Pancreas (tissue), 10 donors: ENCODE results near the gene CYRIA. TPM values are rescaled to one million over a fixed set of nuclear protein-coding genes. Genes with fewer than 3 reads are reported as not detected.
A peak's percentile ranks its signal among the peaks of the same experiment; 100 is the strongest.

Source experiments
- ATAC-seq, 4 donors: fragments of 200-7000 bp; cut with Tn5 transposase; one replicate each; pipeline versions ENCODE4 v1.8.0 to v1.9.1; 2020; ENCODE audit warnings: mild to moderate bottlenecking in 4 of 4, moderate library complexity in 4 of 4
- DNase-seq, 6 donors: peaks; one replicate each; pipeline ENCODE4 v3.0.0-alpha.2; 2020
- FAIRE-seq: peaks from 2 replicates; lab custom pipeline; 2012; peaks lifted over from hg19 to GRCh38; lab: Jason Lieb, UNC
- H3K27ac ChIP-seq, 4 donors: fragments of 200-600 bp; sonication (generic); 1 replicate in 3 of 4; 2 replicates in 1 of 4; pipeline versions ENCODE4 v1.5.0 to v1.8.0; 2020
- H3K27me3 ChIP-seq, 4 donors: fragments of 200-600 bp; one replicate each; pipeline ENCODE4 v1.8.0; 2021
- H3K36me3 ChIP-seq, 3 donors: fragments of 200-600 bp; sonication (generic) in 1 of 3; one replicate each; pipeline versions ENCODE4 v1.5.0 to v1.8.0; 2020 to 2021
- H3K4me1 ChIP-seq, 3 donors: fragments of 200-600 bp; one replicate each; pipeline ENCODE4 v1.8.0; 2021
- H3K4me3 ChIP-seq, 4 donors: fragments of 200-600 bp; sonication (generic) in 2 of 4; one replicate each; pipeline versions ENCODE4 v1.5.0 to v1.8.0; 2020 to 2021
- H3K9me3 ChIP-seq, 4 donors: fragments of 200-600 bp; one replicate each; pipeline ENCODE4 v1.8.0; 2021
- CTCF ChIP-seq, 4 donors: fragments of 200-600 bp; sonication (generic) in 3 of 4; IDR thresholded peaks; one replicate each; pipeline versions ENCODE4 v1.5.0 to v1.8.0; 2021; ENCODE audit warnings: antibody characterized with exemption in 4 of 4
- WGBS, 2 donors: extraction: QIAGEN DNeasy Blood & Tissue Kit; methylation state at CpG; one replicate each; pipeline ENCODE4 v1.1.7; 2013; 5-methylcytosine and 5-hydroxymethylcytosine counted together
- intact Hi-C, 3 donors: fragments of 100-400 bp; cut with DNase I; formaldehyde crosslinking; loops; one replicate each; pipeline versions ENCODE4 v1.11.1 to v1.14.2; 2022
- polyA plus RNA-seq, 2 donors: library from polyadenylated mRNA; stranded (reverse); fragments of 200-250 nt; gene quantifications; one replicate each; pipeline ENCODE4 v1.2.3, GENCODE V29; 2013
- total RNA-seq, 6 donors: library from RNA; stranded (reverse); fragmentation: NEBNext Ultra II Directional in 4 of 6; extraction: Animal tissue kit (Norgen Biotek cat#: 25700) in 4 of 6; gene quantifications; one replicate each; pipeline versions ENCODE4 v1.2.1 to v1.2.4, GENCODE V29; 2021 to 2023
- donor health status: healthy with polysubstance abuse.
- donor health status: DM: no; HTN: no; CAD: no; lungs with moderate emphysema.
- donor health status: DM: no; HTN: no; CAD: no.
- donor health status: control.
- donor health status: control.
- donor health status: Bipolar disorder and iron deficiency.
- donor health status: DM: yes; HTN: yes; CAD: no.
- donor health status: DM: no; HTN: no; CAD: no.
- donor health status: DM: no; HTN: no; CAD: no.
- donor health status: DM: yes; HTN: yes; CAD: no.

The CYRIA gene
- total and polyA plus RNA-seq, 8 donors: 0.65 to 7.6 (median 1.7) TPM

GRCh38 chr2:16675781-16676180, 10.1 kb upstream of the CYRIA start:
- DNase-seq (no peak), ATAC-seq (no peak), FAIRE-seq (no peak)
- no peak overlapping the region for H3K27ac ChIP-seq
- H3K4me3 ChIP-seq: no peak overlapping the region
- 44 to 55% methylated on average over 3 of the region's 3 CpGs for WGBS, 2 donors
- no peaks in the 10 kb centered on the region for H3K4me1 ChIP-seq
- intact Hi-C loops: no loop called here
- H3K9me3 ChIP-seq: no peaks in the 10 kb centered on the region
- no peaks in the 10 kb centered on the region for H3K36me3 ChIP-seq
- no peak for TF ChIP-seq CTCF (IDR thresholded peaks at IDR 0.05)
- peaks cover 0 to 3% (median 0%) of the 10 kb centered on the region in 4 donors for H3K27me3 ChIP-seq

GRCh38 chr2:16674154-16674553, 8.5 kb upstream of the CYRIA start:
- no peaks in the 10 kb centered on the region for H3K9me3 ChIP-seq
- FAIRE-seq: no peak
- no peak overlapping the region for H3K27ac ChIP-seq
- WGBS, 2 donors: 78 to 85% methylated on average over 1 of the region's 1 CpG
- no peak for ATAC-seq
- no peak overlapping the region for H3K4me3 ChIP-seq
- no peak for TF ChIP-seq CTCF (IDR thresholded peaks at IDR 0.05)
- H3K27me3 ChIP-seq: peaks cover 0 to 3% (median 0%) of the 10 kb centered on the region in 4 donors
- no peaks in the 10 kb centered on the region for H3K36me3 ChIP-seq
- intact Hi-C loops: no loop called here
- H3K4me1 ChIP-seq: no peaks in the 10 kb centered on the region
- DNase-seq: no peak

GRCh38 chr2:16671760-16672159, 6.1 kb upstream of the CYRIA start:
- intact Hi-C loops: no loop called here
- Histone ChIP-seq H3K9me3 (no peaks in the 10 kb centered on the region), H3K4me1 (no peaks in the 10 kb centered on the region), H3K4me3 (no peak overlapping the region), H3K27me3 (peaks cover 0 to 3% (median 0%) of the 10 kb centered on the region in 4 donors), H3K36me3 (no peaks in the 10 kb centered on the region), H3K27ac (no peak overlapping the region)
- no peak for DNase-seq
- FAIRE-seq: no peak
- peak in 1 of 4 donors; percentile 35 for ATAC-seq
- no peak for TF ChIP-seq CTCF (IDR thresholded peaks at IDR 0.05)
- WGBS, 2 donors: 82 to 83% methylated on average over 1 of the region's 1 CpG

GRCh38 chr2:16669388-16669787, 3.8 kb upstream of the CYRIA start:
- FAIRE-seq (no peak), ATAC-seq (no peak), DNase-seq (no peak)
- no peak overlapping the region for H3K4me3 ChIP-seq
- no peak for TF ChIP-seq CTCF (IDR thresholded peaks at IDR 0.05)
- no peaks in the 10 kb centered on the region for H3K9me3 ChIP-seq
- WGBS, 2 donors: 37 to 41% methylated on average over 3 of the region's 3 CpGs
- no peak overlapping the region for H3K27ac ChIP-seq
- peaks cover 0 to 3% (median 0%) of the 10 kb centered on the region in 3 donors for H3K4me1 ChIP-seq
- H3K27me3 ChIP-seq: no peaks in the 10 kb centered on the region
- no peaks in the 10 kb centered on the region for H3K36me3 ChIP-seq
- intact Hi-C loops: no loop called here

- DNase-seq (no peak), FAIRE-seq (no peak), ATAC-seq (no peak)
- Histone ChIP-seq H3K27ac (no peak overlapping the region), H3K36me3 (no peaks in the 10 kb centered on the region), H3K4me1 (peaks cover 0 to 3% (median 3%) of the 10 kb centered on the region in 3 donors), H3K4me3 (peak overlapping the region in 1 of 4 donors; percentile 56), H3K27me3 (no peaks in the 10 kb centered on the region), H3K9me3 (no peaks in the 10 kb centered on the region)
- 64 to 70% methylated on average over 8 of the region's 8 CpGs for WGBS, 2 donors
- no peak for TF ChIP-seq CTCF (IDR thresholded peaks at IDR 0.05)
- intact Hi-C loops: no loop called here
Measured at GRCh38 chr2:16666449-16666801, 791 bp upstream of the CYRIA start.
